AG08395 (cell line): ENCODE results near the gene RARA.
"Not testable (repeated sequence)": the region's sequence is repeated elsewhere in the genome, so short reads cannot be mapped to it uniquely, and the experiment has no call there.

Experiments
- DNase-seq: peaks from one replicate; pipeline ENCODE4 v3.0.0; 2012; ENCODE audit warnings: mixed read lengths, low spot score

The RARA gene

DNA sequence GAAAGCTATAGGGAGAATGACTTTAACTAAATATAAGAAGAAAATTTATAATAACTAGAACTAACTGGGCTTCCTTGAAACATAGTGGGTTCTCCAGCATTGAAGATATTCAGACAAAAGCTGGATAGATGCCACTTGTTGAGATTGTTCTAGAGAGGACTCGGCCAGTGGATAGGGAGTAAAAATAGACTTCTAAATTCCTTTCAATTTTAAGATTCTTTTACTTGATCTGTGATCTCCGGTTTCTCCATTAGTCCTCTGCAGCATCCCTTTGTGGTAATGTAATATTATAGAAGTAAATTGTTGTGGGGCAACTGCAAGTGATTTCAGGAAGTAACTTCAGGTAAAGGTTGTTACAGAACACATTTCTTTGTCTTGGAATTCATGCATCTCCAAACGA is 10.3 kb upstream of the RARA start:
- peak; percentile 71 for DNase-seq

DNA sequence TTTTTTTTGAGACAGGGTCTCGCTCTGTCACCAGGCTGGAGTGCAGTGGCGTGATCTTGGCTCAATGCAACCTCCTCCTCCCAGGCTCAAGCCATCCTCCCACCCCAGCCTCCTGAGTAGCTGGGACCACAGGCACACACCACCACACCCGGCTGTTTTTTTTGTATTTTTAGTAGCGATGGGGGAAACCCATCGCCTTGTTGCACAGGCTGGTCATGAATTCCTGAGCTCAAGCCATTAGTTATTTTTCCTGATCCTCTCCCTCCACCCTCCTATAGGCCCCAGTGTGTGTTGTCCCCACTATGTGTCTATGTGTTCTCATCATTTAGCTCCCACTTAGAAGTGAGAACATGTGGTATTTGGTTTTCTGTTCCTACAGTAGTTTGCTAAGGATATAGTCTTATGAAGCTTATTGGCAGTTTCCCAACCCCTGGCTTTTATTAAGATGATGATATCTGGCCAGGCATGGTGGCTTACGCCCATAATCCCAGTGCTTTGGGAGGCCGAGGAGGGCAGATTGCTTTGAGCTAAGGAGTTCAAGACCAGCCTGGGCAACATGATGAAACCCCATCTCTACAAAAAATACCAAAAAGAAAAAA is 9.7 kb upstream of the RARA start:
- not testable (repeated sequence) for DNase-seq

DNA sequence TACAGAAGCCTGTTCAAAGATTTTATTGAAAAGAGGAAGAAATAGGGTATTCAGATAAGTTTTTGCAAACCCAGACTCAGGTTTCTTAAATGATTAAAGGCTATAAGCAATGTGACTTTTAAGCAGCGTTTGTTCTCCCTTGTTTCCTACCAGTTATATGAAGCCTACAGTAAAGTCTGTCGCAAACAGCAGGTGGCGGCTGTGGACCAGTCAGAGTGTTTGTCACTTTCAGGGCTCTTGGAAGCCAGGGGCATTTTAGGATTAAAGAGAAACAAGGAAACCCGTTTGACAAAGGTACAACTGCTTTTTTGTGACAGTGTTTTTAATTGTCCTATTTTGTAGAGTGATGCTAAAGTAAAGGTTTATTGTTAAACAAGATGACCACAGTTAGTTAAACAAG is 7.7 kb upstream of the RARA start:
- DNase-seq = no peak

DNA sequence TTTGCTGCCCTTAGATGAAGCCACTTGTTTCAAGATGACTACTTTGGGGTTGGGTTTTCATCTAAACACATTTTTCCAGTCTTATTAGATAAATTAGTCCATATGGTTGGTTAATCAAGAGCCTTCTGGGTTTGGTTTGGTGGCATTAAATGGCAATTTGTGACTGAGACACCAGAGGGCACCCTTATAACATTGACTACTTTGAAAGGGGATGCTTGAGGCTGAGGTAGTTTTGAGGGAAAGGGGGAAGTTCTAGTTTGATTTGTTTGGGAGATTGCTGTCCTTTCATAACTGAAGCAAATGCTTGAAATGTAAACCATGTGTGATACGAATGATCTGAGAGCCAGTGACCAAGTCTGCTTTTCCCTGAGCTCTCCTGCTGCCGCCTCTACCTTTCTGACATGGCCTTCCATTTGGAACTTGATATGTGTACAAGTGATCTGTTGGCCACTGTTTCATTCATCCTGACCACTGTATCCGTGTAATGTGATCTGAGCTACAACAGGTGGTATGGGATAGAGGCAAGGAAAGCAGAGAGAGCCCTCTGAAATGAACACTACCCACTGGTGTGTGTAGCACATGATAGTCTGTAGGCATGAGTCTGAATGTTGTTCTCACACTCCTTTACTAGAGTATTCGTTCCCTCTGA is 5.8 kb upstream of the RARA start:
- peak; percentile 65 for DNase-seq

DNA sequence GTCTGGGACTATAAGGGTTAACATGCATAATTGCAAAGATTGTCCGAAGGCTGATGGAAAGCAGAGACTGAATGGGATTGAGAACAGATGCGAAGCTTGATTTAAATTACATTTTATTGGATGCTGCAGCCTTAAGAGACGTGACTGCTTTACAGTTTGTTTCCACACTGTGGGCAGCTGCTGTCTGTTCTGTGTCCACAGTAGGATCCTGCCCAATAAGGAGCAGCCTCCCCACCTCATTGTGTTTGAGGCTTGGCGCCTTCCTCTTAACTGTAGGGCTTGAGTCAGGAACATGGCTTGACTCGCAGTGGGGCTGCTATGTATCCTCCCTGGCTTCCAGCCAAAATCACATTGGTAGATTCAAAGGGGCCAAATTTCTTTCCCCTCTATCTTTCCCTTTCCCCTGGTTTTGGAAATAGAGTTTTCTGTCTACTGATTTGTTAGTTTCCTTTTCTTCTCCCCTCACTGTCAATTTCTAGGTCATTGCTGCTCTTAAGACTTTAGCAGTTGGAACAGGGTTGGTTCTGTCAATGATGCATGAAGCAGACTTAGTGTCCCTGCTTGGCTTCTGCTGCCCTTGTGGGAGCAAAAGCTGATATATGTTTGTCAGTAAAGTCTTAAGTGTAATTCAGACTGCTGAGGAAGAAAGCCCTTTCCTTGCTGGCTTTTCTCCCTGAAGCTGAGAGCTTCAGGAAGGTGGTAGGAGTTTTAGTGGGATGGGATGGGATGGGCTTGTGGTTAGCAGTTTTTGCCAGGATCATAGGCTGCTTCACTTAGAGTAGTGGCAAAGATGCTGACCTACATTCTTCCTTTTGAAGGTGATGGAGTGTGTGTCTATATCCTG is 5.0 kb upstream of the RARA start:
- DNase-seq = peak; percentile 74

DNA sequence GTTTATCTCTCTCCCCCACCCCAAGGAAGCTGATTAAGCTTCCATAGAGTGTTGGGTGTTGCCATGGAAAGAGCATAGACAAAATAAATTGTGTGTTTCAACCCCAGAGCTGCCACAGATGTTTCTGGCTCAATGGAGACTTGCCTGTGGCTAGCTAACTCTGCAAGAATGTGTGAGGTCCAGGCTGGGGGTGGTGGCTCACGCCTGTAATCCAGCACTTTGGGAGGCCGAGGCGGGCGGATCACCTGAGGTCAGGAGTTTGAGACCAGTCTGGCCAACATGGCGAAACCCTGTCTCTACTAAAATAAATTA is 4.5 kb upstream of the RARA start:
- DNase-seq = peak; percentile 86

DNA sequence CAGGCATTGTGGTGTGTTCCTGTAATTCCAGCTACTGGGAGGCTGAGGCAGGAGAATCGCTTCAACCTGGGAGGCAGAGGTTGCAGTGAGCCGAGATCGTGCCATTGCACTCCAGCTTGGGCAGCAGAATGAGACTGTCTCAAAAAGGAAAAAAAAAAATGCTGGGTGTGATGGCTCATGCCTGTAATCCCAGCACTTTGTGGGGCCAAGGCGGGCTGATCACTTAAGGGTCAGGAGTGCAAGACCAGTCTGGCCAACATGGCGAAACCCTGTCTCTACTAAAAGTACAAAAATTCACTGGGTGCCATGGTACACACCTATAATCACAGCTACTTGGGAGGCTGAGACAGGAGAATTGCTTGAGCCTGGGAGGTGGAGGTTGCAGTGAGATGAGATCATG is 4.1 kb upstream of the RARA start:
- not testable (repeated sequence) for DNase-seq

DNA sequence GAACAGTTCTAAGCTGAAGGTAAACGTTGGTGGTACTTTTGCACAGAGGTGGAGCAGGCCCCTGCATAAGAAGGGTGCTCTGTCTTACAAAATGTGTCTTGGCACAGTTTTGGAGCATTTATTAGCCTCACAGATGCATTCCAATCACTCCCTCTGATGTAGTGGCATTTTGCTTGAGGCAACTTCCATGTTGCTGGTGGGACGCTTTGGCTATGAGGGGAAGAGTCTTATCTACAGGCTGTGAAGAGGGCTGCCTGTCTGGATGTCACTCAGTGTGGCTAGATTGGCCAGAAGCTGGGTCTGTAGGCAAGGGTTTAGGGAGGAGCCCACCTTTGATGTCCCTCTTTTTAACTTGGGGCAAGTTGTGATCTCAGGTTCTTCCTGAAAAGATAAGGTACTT is 2.6 kb upstream of the RARA start:
- no peak for DNase-seq

DNA sequence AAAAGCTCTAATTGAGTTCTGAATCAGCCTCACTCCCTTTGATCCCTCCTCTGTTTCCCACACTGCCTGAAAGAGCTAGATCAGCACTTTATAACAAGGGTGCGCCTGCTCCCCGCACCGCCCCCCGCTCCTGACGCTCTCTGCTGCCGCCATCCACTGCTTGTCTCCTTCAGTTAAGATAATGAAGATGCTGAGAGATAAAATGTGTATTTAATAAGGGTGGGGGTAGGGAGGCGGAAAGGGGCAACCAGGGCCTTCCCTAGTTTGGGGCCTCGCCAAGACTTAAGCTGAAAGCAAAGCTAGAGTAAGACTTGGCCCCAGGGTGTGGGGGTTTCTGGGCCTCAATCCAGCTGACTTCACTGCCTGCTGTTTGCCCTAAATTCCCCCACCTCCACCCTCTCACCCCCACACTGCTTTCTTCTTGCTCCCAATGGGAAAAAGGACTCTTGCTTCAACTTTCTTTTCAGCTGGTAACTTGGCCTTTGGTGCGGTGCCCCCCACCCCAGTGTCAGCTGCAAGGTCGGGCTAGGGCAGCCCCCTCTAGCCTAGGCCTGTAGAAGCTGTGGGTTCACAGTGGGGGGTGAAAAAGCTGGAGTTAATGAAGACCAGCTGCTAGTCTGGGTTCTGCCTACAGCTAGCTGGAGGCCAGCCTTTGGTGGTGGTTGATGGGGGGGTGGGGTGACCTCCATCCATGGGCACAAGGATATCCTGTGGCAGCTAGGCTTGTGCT is 1.8 kb upstream of the RARA start:
- no peak for DNase-seq

DNA sequence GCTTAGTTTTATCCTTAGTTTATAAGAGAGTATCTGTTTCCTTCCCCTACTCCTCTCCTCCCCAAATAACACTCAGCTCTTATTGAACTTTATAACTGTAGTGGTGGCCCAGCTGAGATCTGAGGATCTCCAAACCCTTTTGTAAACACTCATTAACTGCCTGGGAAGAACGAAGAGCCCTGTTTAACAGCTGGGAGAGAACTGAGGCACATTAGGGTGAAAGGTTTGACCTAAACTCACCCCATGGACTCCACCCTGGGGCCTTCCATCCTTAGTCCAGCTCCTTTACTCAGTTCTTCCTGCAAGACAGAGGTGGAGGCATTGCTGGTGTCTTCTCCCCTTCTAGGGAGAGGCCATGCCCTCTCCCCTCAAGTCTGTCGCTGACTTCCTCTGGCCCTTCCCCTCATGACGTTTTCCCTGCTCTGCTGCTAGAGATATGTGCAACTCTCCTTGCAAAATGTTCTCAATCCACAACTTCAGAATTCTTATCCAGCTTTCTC is 1.2 kb upstream of the RARA start:
- no peak for DNase-seq

DNA sequence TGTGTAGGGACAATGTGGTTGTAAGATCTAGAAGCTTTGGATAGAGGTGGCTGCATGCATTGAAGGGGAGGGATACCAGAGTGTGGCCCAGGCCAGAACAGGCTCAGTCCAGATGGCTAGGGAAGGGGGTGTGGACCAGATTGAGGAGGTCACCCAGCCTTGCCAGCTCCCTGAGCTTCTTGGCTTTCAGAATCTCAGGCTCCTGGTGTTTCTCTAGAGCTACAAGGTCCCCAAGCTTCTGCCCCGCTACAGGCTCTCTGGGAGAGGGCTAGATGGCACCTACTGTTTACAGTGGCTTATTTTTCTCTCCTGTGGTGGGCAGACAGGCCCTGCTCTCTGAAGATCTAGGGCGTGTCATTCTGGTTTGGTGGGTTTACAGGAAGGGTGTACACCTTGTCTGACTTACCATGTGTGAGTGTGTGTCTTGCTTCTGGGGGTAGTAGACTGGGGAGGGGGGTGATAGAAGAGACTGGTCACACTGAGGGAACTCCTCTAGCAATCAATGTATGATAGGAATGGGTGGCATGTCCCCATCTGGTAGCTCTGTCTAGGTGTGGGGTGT is 1.1 kb downstream of the RARA start:
- DNase-seq = no peak

DNA sequence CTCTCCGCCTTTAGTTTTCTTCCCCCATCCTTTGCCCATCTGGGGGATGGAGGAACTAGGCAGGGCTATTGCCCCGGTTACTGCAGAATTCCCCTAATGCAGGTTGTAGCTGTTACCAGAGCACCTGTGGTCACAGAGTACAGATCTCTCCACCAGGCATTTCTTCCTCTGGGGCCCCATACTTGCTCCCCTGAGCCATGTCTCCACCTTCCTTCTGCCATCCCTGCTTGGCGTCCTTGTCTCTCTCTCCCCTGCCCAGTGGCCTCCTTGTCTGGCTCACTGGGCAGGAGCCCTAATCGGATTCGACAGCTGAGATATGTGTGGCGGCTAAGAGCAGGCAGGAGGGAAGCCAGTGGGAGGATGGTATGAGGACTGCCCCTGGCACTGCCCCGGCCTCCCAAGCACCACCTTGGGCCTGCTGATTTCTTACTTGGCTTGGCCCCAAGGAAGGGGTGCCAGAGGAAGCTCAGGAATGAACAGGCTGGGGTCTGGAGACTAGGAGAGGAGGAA is 2.0 kb downstream of the RARA start:
- no peak for DNase-seq

DNA sequence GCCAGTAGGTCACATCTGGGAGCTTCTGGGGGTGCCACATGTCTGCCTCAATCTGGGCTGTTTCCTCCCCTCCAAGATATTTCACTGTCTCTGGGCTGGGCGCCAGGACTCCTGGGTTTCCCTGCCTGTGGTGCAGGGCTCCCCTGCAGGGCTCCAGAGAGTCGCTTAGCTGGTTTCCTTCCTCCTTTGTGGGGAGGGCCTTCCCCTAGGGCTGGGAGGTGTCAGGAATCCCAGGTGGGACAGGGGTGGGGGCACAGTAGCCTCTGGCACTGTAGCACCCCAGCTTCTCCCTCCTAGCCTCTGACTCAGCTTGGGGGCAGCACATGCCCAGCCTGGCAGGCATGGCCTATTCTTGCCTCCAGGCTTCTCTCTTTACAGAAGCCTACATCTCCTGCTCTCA is 2.6 kb downstream of the RARA start:
- peak; percentile 50 for DNase-seq

DNA sequence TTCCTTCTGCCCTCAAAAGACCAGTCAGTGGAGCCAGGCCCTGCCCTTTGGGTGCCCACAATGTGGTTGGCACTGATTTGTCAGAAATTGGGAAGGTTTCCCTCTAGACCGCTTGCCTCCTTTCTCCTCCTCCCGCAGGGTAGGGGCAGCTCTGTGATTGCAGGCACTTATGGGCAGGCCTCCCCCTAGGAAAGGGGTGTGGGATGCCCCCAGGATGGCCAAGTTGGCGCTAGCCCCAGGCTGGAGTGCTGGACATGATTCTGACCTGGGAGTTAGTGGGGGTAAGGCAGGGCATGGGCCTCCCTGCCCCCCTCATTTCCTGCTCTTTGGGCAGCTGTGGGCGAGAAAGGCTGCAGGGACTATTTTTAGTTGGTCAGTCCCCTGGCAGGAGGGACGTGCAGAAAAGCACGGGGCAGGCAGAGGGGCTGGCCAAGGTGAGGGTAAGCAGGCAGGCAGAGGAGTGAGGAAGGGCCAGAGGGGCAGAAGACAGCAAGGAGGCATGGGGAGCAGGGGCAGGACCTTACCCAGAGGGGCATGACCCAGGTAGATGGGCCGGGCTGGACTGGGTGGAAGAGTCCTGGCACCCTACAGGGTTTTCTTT is 3.3 kb downstream of the RARA start:
- DNase-seq = no peak

DNA sequence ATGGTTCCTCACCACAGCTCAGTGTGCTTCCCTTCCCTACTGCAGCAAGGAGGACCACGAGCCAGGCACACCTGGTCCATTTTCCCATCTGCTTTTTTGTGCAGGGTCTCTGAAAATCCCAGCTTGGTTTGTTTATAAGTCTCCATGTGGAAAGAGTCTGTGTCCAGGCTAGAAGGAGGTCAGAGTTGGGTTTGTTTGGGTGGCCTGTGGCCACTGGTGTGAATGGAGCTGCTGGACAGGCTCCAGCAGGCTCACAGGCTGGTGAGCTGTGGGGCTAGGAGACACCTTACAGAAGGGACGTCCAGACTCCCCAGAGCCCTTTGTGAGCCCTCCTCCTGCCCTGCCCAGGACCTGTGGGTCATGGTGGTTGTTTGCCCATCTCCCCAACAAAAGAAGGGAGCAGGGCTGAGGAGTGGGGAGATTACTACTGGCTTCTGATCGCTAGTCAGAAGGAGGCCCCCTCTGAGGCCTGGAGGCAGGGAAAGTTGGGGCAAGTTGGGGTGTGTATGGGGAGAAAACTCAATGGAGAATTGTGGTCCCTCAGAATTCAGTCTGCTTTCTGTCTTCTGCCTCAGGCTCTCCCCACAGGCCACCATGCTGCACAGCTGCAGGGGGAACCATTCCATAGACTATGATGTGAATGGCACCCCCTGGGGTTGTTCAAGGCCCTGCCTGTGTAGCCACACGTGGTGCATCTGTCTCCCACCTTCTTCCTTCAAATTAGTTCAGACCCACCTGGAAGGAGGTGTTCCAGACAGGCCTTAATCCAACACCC is 4.1 kb downstream of the RARA start:
- DNase-seq = no peak

DNA sequence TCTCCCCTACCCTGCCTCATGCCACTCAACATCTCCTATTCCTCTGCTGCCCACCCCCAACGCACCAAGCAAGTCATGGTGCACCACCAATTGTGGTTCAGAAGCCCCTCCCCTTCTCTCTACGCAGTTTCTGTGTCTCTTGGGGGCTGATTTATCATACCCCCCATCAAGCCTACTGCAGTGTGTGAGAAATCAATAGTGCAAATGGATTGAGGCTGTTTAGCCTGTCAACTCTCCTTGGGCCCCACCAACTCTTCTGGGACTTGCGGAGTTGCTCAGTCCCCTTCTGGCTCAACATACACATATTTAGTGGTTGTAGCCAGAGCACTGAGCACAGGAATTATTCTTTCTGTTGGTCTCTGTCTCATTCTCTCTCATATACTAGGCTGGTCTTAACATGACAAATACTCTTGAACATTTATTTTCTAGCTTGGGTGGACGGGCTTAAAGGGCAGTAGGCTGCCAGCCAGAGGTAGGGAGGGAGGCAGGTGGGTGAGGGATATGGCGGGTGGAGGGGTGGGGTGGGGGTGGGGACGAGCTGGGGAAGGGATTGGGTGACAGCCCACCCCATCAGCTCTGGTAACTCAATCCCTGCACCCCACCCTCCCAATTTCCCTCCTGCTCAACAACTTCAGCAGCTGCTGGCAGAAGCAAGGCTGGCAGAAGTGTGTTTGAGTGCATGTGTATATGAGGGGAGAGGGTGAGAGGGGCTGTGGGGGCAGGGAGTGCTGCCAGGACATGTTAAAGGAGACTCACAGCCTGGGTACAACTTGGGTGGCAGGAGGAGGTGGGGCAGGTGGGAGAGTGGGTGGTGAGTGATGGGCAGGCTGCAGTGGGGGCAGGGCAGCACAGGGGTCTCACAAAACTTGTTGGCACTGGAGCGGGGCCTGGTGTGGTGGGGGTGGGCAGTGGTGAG is 4.9 kb downstream of the RARA start:
- no peak for DNase-seq

DNA sequence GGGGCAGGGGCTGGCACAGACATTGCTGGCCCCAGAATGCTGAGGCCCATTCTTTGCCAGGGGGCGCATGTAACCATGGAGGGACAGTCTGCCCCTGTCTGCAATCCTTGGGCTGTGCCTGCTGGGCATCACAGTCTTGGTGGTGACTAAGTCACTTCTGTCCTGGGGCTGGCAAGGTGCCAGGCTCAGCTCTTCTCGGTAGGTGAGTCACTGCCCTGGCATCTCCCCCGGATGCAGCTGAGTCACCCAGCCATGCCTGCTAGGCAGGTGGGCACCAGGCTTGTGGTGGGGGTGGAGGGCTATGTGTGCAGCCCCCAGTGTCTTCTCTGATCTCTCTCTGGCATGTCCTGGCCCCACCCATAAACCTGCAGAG is 5.6 kb downstream of the RARA start:
- DNase-seq = peak; percentile 88

DNA sequence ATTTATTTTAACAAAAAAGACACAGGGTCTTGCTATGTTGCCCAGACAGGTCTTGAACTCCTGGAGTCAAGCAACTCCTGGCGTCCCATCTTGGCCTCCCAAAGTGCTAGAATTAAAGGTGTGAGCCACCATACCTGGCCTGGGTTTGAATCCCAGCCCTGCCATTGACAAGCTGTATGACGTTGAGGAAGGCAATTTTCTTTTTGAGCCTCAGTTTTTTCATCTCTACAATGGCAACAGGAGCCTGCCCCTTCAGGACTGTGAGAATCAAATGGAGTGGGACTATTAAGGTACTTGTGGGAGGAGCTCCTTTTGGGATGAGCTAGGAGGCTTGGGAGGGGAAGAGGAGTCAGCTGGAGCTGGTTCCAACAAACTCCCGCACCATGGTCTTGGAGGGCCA is 6.2 kb downstream of the RARA start:
- DNase-seq = no peak

DNA sequence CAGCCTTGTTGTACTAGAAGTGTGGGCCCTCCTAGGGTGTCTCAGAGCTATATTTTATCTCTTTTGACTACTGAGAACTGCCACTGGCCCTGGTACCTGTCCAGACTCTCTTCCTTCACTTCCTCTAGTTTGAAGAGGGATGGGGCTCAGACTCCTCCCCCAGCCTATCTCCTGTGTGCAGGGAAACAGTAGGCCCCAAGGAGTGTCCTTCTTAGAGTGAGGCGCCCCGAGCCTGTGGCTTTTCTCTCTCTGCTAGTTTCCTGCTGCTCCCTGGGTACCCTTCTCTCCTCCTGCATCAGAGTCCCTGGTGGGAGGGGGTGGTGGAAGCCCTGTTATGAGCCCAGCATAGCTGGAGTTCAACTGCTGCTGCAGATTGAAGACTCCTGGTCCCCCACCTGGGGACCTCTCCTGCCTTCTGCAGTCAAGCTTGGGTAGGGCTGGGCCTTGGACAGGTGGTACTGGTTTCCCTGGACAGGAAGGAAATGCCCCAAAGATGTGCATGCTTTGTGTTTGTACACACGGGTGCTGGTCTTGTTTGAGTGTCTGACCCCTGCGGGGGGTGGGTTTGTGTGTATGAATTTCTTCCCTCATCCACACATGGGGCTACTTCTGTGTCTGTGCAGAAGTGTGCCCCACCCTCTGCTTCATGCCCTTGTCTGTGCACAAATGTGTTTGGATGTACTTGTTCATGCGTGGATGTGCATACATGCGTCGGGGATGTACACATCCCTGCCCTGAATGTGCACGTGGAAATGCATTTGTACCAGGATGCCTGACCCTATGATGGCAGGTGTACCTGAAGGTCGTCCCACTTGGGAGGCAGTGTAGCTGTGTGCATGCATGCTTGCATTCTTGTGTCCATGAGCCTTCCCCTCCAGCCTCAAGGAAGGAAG is 6.9 kb downstream of the RARA start:
- DNase-seq = no peak
